Forelimb muscle (tissue), 1 donor: ENCODE measurements around the gene ANKRD11. TPM values are rescaled to one million over a fixed set of nuclear protein-coding genes. Genes with fewer than 3 reads are reported as not detected.

Experiments used
- DNase-seq: peaks from one replicate; pipeline ENCODE4 v3.0.0-alpha.2; 2013; ENCODE audit warnings: low read depth
- polyA plus RNA-seq: library from polyadenylated mRNA; unstranded; fragments of 120-200 nt; gene quantifications from one replicate; pipeline ENCODE4 v1.2.1, GENCODE V29; 2013; ENCODE audit not compliant: insufficient read length

Gene ANKRD11
- polyA plus RNA-seq, 1 donor = 55.7 TPM

GRCh38 chr16:89287777-89288576 is 202.4 kb downstream of the ANKRD11 start:
- DNase-seq = no peak

- no peak for DNase-seq
Measured at GRCh38 chr16:89286096-89286495, 204.3 kb downstream of the ANKRD11 start.

- DNase-seq = no peak
Measured at GRCh38 chr16:89285381-89285780, 205.0 kb downstream of the ANKRD11 start.

GRCh38 chr16:89283449-89283848 is 206.9 kb downstream of the ANKRD11 start:
- DNase-seq = no peak

- no peak for DNase-seq
Measured at GRCh38 chr16:89282523-89282922, 207.8 kb downstream of the ANKRD11 start.

GRCh38 chr16:89281829-89282228 is 208.5 kb downstream of the ANKRD11 start:
- DNase-seq = no peak

GRCh38 chr16:89281189-89281577 is 209.2 kb downstream of the ANKRD11 start:
- no peak for DNase-seq

- no peak for DNase-seq
Measured at GRCh38 chr16:89280546-89281188, 209.7 kb downstream of the ANKRD11 start.

- no peak for DNase-seq
Measured at GRCh38 chr16:89279666-89280481, 210.5 kb downstream of the ANKRD11 start.

GRCh38 chr16:89278441-89279240 is 211.7 kb downstream of the ANKRD11 start:
- no peak for DNase-seq

- no peak for DNase-seq
Measured at GRCh38 chr16:89277641-89278341, 212.6 kb downstream of the ANKRD11 start.

- no peak for DNase-seq
Measured at GRCh38 chr16:89277049-89277448, 213.3 kb downstream of the ANKRD11 start.

GRCh38 chr16:89275837-89276720 is 214.3 kb downstream of the ANKRD11 start:
- DNase-seq = no peak

GRCh38 chr16:89275284-89275584 is 215.1 kb downstream of the ANKRD11 start:
- DNase-seq = no peak

- DNase-seq = no peak
Measured at GRCh38 chr16:89274561-89275283, 215.6 kb downstream of the ANKRD11 start.

- DNase-seq = no peak
Measured at GRCh38 chr16:89273741-89274472, 216.5 kb downstream of the ANKRD11 start.

GRCh38 chr16:89272631-89273030 is 217.7 kb downstream of the ANKRD11 start:
- no peak for DNase-seq

- no peak for DNase-seq
Measured at GRCh38 chr16:89270666-89271345, 219.6 kb downstream of the ANKRD11 start.
